Hepatocyte (in vitro differentiated cells): ENCODE data around the gene KRT20. TPM values are rescaled to one million over a fixed set of nuclear protein-coding genes. Genes with fewer than 3 reads are reported as not detected.
A peak's percentile ranks its signal among the peaks of the same experiment; 100 is the strongest.

Experiments
- DNase-seq: peaks from one replicate; pipeline ENCODE4 v3.0.0-alpha.2; 2016; ENCODE audit warnings: low spot score
- H2AFZ ChIP-seq: fragments of 200-600 bp; sonication (generic); 2 replicates; pipeline ENCODE4 v1.6.0; 2016; ENCODE audit warnings: antibody characterized with exemption, mild to moderate bottlenecking
- H3K27ac ChIP-seq: fragments of 200-600 bp; sonication (generic); 2 replicates; pipeline ENCODE4 v1.5.1; 2016; ENCODE audit warnings: mild to moderate bottlenecking
- H3K27me3 ChIP-seq: fragments of 200-600 bp; sonication (generic); 2 replicates; pipeline ENCODE4 v1.6.1; 2016
- H3K36me3 ChIP-seq: fragments of 200-600 bp; sonication (generic); replicated peaks from 2 replicates; pipeline ENCODE4 v1.5.1; 2016; ENCODE audit warnings: low read depth; ENCODE audit not compliant: insufficient read depth
- H3K4me1 ChIP-seq: fragments of 200-600 bp; sonication (generic); 2 replicates; pipeline ENCODE4 v1.5.1; 2016; ENCODE audit warnings: mild to moderate bottlenecking, moderate library complexity; ENCODE audit not compliant: insufficient read depth
- H3K4me2 ChIP-seq: fragments of 200-600 bp; sonication (generic); 2 replicates; pipeline ENCODE4 v1.6.0; 2016
- H3K4me3 ChIP-seq: fragments of 200-600 bp; sonication (generic); 2 replicates; pipeline ENCODE4 v1.5.1; 2016; ENCODE audit warnings: mild to moderate bottlenecking
- H3K79me2 ChIP-seq: fragments of 200-600 bp; sonication (generic); 2 replicates; pipeline ENCODE4 v1.6.0; 2017; ENCODE audit warnings: mild to moderate bottlenecking
- H3K9me2 ChIP-seq: fragments of 200-600 bp; sonication (generic); replicated peaks from 2 replicates; pipeline ENCODE4 v1.6.0; 2017; ENCODE audit warnings: mild to moderate bottlenecking; ENCODE audit not compliant: insufficient read depth
- H3K9me3 ChIP-seq: fragments of 200-600 bp; sonication (generic); 2 replicates; pipeline ENCODE4 v1.5.1; 2016; ENCODE audit warnings: low read depth, mild to moderate bottlenecking
- H4K20me1 ChIP-seq: fragments of 200-600 bp; sonication (generic); 2 replicates; pipeline ENCODE4 v1.6.0; 2016; ENCODE audit warnings: mild to moderate bottlenecking; ENCODE audit not compliant: insufficient read depth, poor library complexity, severe bottlenecking
- EZH2 ChIP-seq: fragments of 200-600 bp; sonication (generic); IDR thresholded peaks from 2 replicates; pipeline ENCODE4 v1.6.1; 2016; ENCODE audit warnings: antibody characterized with exemption, mild to moderate bottlenecking, borderline replicate concordance
- EZH2phosphoT487 ChIP-seq: fragments of 200-600 bp; sonication (generic); IDR thresholded peaks from one replicate; pipeline ENCODE4 v1.6.1; 2018; ENCODE audit warnings: antibody characterized with exemption, mild to moderate bottlenecking, low read depth, moderate library complexity; ENCODE audit not compliant: unreplicated experiment, severe bottlenecking
- WGBS: methylation state at CpG from one replicate; pipeline ENCODE4 v1.1.6; 2016; ENCODE audit warnings: low lambda C conversion rate; ENCODE audit errors: missing lambda C conversion rate; 5-methylcytosine and 5-hydroxymethylcytosine counted together
- polyA plus RNA-seq: library from polyadenylated mRNA; unstranded; fragments of >200 nt; fragmentation: Nextera tagmentation; extraction: Ambion mirVana; gene quantifications from 2 replicates; pipeline ENCODE4 v1.2.1, GENCODE V29; 2016
- total RNA-seq: library from RNA; depleted of rRNA; stranded (reverse); fragments of >200 nt; gene quantifications from 2 replicates; pipeline ENCODE4 v1.2.3, GENCODE V29; 2014
- TF ChIP-seq, protein P1 (sequence below): fragments of 200-600 bp; sonication (generic); IDR thresholded peaks from 2 replicates; pipeline ENCODE4 v1.5.1; 2016; ENCODE audit warnings: antibody characterized with exemption, mild to moderate bottlenecking; ENCODE audit not compliant: poor library complexity

Gene KRT20
- total and polyA plus RNA-seq, 2 experiments from 2014 or later = 1.5 to 3.4 TPM

DNA sequence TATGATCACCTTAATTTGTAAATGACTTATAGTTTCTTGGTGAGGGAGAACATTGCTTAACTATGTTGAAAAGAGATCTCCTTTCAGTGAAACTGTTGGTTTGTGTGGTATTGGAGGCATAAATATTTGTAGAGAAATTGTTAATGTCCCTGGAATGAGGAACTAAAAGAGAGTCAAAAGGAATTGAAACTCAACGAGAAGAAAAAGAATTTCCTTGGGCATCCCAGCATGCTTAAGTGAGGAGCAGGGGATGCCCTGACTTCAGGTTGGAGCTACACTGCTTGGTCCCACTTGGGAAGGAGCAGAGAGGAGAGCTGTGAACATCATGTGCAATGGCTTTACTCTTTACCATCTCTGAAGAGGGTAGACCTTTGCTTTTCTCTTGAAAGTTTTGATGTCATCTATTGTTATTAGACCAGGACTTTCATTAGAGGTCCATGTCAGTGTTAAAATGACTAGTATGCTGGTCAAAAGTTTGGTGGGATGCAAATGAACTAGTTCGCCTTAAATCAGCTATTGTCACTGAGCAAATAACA lies 30.7 kb upstream of the KRT20 start:
- DNase-seq = no peak
- no peaks in the 10 kb centered on the region for H3K79me2 ChIP-seq
- no peaks in the 10 kb centered on the region for H3K9me3 ChIP-seq
- peak overlapping the region; percentile 68 for H3K27ac ChIP-seq
- H4K20me1 ChIP-seq = no peaks in the 10 kb centered on the region
- no peaks in the 10 kb centered on the region for H3K36me3 ChIP-seq
- H3K27me3 ChIP-seq = no peaks in the 10 kb centered on the region
- H3K4me1 ChIP-seq = peaks cover 3% of the 10 kb centered on the region
- H3K4me3 ChIP-seq = no peak overlapping the region
- no peak overlapping the region for H3K4me2 ChIP-seq
- TF ChIP-seq, protein P1, sequence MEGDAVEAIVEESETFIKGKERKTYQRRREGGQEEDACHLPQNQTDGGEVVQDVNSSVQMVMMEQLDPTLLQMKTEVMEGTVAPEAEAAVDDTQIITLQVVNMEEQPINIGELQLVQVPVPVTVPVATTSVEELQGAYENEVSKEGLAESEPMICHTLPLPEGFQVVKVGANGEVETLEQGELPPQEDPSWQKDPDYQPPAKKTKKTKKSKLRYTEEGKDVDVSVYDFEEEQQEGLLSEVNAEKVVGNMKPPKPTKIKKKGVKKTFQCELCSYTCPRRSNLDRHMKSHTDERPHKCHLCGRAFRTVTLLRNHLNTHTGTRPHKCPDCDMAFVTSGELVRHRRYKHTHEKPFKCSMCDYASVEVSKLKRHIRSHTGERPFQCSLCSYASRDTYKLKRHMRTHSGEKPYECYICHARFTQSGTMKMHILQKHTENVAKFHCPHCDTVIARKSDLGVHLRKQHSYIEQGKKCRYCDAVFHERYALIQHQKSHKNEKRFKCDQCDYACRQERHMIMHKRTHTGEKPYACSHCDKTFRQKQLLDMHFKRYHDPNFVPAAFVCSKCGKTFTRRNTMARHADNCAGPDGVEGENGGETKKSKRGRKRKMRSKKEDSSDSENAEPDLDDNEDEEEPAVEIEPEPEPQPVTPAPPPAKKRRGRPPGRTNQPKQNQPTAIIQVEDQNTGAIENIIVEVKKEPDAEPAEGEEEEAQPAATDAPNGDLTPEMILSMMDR = no peak
- TF ChIP-seq EZH2 (no peak), EZH2phosphoT487 (no peak)
- no peak overlapping the region for H2AFZ ChIP-seq
- 80% methylated on average over 2 of the region's 2 CpGs for WGBS
- no peaks in the 10 kb centered on the region for H3K9me2 ChIP-seq

DNA sequence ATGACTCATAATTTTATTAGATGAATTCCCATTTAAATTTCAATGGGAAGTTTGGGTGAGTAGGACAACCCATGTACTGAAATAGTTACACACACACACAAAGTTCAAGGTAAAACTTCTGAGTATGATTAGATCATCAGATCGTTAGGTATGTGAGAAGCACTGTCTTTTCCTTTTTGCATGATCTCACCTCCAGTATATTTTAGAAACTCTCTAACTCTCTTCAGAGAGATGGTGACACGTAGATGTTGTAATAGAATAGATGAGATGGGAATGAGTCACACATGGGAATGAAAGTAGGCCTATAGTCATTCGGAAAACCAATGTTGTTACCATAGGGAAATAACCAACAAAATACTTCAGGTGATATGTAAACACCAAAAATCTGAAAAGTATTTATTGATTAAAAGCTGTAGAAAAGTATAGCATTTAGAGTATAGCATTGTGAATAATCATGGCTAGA lies 30.2 kb upstream of the KRT20 start:
- H3K27me3 ChIP-seq = no peaks in the 10 kb centered on the region
- H3K9me2 ChIP-seq = no peaks in the 10 kb centered on the region
- no peaks in the 10 kb centered on the region for H3K79me2 ChIP-seq
- TF ChIP-seq EZH2 = no peak
- no peaks in the 10 kb centered on the region for H3K9me3 ChIP-seq
- DNase-seq = peak; percentile 49
- H3K27ac ChIP-seq = peak overlapping the region; percentile 72
- H2AFZ ChIP-seq = no peak overlapping the region
- no peaks in the 10 kb centered on the region for H4K20me1 ChIP-seq
- no peak overlapping the region for H3K4me3 ChIP-seq
- H3K4me2 ChIP-seq = no peak overlapping the region
- H3K4me1 ChIP-seq = peaks cover 6% of the 10 kb centered on the region
- WGBS = 69% methylated on average over 3 of the region's 3 CpGs
- no peaks in the 10 kb centered on the region for H3K36me3 ChIP-seq

DNA sequence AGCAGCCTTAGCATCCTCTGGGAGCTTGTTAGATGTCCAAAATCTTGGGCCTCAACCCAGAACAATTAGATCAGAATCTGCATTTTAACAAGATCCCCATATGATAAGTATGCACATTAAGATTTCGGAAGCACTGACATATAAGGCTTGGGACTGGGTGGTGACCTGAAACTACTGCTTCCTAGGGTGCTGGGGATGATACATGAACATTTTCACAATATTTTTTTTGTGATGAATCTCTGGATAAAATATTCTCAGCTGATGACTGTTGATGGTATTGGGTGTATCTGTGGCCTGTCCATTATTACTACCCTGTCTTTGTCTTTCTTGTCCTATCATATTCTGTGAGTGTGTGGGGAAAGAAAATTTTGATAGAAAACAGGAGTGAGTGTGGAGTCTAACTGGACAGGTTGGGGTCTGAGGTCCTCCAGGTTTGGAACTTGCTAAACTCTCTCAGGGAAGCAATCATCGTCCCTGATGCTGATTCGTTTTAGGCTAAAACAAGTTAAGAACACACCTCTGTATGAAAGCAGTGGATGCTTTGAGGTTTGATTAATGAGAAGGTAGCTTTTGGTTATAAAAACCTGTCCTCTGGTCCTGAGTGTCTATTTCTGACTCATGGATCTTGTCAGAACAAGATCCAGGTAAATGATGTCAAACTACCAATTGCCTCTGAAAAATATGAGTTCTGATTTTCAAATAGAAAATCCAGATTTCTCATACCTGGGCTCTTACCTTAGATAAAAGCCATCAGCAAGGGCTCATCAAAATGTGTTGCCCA lies 29.2 kb upstream of the KRT20 start:
- no peaks in the 10 kb centered on the region for H3K27me3 ChIP-seq
- H2AFZ ChIP-seq = no peak overlapping the region
- DNase-seq = no peak
- no peaks in the 10 kb centered on the region for H3K9me3 ChIP-seq
- H3K4me1 ChIP-seq = peaks cover 9% of the 10 kb centered on the region
- WGBS = 94% methylated on average over 3 of the region's 3 CpGs
- H4K20me1 ChIP-seq = no peaks in the 10 kb centered on the region
- TF ChIP-seq EZH2phosphoT487 (no peak), EZH2 (no peak)
- TF ChIP-seq, protein P1 = no peak
- no peak overlapping the region for H3K4me3 ChIP-seq
- H3K27ac ChIP-seq = peak overlapping the region; percentile 72
- H3K36me3 ChIP-seq = no peaks in the 10 kb centered on the region
- no peak overlapping the region for H3K4me2 ChIP-seq
- no peaks in the 10 kb centered on the region for H3K9me2 ChIP-seq
- no peaks in the 10 kb centered on the region for H3K79me2 ChIP-seq

DNA sequence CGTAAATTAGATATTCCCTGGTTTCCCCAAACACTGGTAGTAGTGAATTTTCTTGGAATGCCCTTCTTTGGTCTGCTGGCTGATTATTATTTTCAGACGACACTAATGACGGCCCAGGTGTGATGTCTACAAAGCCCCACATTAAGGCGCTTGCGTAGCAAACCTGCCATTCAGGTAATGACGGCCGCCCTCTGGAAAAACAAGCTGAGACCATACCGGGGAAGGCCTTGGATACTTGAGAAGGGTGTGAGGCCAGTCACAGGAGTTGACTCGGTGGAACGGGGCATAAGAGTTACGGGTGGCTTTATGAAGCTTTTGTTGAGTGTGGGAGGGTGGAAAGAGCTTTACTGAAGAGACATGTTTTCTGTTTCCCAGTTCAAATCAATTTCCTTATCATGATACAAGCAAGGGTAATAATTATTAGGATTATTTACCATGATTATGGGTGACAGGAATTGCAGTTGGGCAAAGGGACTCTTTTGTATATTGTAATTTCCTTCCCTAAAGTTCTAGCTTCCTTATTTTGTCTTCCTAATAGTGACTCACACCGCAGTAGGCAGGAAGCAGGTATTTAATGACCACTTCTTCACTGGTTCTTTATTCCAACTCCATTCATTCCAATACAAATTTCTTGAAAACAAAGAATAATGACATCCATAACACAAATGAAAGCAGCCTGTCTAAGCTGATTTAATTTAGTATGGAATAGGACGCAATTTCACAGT lies 27.6 kb upstream of the KRT20 start:
- Histone ChIP-seq H3K9me3 (no peaks in the 10 kb centered on the region), H3K79me2 (no peaks in the 10 kb centered on the region), H3K9me2 (no peaks in the 10 kb centered on the region), H3K36me3 (no peaks in the 10 kb centered on the region), H3K4me2 (no peak overlapping the region), H3K4me1 (peaks cover 9% of the 10 kb centered on the region), H3K27me3 (no peaks in the 10 kb centered on the region), H4K20me1 (no peaks in the 10 kb centered on the region), H3K4me3 (no peak overlapping the region), H2AFZ (no peak overlapping the region), H3K27ac (peak overlapping the region; percentile 9)
- 92% methylated on average over 13 of the region's 13 CpGs for WGBS
- TF ChIP-seq, protein P1 = no peak
- TF ChIP-seq EZH2 = no peak
- DNase-seq = no peak
